ENCODE data around the gene USF2. TPM values are rescaled to one million over a fixed set of nuclear protein-coding genes. Genes with fewer than 3 reads are reported as not detected.
A peak's percentile ranks its signal among the peaks of the same experiment; 100 is the strongest.

USF2 gene
- total RNA-seq, 1 donor from 2014 or later: 137 TPM

DNA sequence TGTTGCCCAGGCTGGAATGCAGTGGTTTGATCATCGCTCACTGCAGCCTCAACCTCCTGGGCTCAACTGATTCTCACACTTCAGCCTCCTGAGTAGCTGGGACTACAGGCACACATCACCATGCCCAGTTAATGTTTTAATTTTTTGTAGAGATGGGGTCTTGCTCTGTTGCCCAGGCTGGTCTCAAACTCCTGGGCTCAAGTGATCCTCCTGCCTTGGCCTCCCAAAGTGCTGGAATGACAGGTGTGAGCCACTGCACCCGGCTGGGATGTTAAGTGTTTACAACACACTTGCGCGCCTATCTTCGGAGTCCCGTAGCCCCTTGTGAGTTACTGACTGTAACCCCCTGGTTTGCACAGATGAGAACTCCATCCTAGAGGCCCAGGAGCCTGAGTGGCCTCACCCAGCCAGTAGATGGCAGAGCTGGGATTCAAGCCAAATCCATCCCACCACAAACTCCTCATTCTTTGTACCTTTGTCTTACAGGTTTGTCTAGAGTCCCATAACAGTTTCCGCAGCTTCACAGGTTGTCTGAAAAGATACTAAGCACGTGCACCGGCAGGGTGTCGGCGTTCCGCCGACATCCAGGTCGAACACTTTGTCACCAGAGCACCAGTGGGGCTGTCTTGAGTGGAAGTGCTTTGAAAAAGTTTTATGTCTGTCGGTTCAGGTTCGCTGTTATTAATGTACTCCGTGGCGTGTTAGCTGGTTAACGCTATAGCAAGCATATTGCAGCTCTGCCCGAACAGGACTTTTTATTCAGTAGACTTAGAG lies 37.9 kb downstream of the USF2 start:
- H3K9me3 Mint-ChIP-seq: no peaks in the 10 kb centered on the region
- peak overlapping the region; percentile 85 for H3K27ac Mint-ChIP-seq
- H3K4me1 Mint-ChIP-seq: peaks cover 51% of the 10 kb centered on the region
- no peaks in the 10 kb centered on the region for H3K27me3 Mint-ChIP-seq (ENCODE audit: low read depth)
- DNase-seq (ENCODE audit: low spot score in 2 of 2, unreplicated experiment in 2 of 2): no peak
- no peaks in the 10 kb centered on the region for H3K36me3 Mint-ChIP-seq
- TF ChIP-seq, protein P1, sequence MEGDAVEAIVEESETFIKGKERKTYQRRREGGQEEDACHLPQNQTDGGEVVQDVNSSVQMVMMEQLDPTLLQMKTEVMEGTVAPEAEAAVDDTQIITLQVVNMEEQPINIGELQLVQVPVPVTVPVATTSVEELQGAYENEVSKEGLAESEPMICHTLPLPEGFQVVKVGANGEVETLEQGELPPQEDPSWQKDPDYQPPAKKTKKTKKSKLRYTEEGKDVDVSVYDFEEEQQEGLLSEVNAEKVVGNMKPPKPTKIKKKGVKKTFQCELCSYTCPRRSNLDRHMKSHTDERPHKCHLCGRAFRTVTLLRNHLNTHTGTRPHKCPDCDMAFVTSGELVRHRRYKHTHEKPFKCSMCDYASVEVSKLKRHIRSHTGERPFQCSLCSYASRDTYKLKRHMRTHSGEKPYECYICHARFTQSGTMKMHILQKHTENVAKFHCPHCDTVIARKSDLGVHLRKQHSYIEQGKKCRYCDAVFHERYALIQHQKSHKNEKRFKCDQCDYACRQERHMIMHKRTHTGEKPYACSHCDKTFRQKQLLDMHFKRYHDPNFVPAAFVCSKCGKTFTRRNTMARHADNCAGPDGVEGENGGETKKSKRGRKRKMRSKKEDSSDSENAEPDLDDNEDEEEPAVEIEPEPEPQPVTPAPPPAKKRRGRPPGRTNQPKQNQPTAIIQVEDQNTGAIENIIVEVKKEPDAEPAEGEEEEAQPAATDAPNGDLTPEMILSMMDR (IDR thresholded peaks at IDR 0.05; ENCODE audit: unreplicated experiment): no peak
- H3K4me3 Mint-ChIP-seq: no peak overlapping the region

DNA sequence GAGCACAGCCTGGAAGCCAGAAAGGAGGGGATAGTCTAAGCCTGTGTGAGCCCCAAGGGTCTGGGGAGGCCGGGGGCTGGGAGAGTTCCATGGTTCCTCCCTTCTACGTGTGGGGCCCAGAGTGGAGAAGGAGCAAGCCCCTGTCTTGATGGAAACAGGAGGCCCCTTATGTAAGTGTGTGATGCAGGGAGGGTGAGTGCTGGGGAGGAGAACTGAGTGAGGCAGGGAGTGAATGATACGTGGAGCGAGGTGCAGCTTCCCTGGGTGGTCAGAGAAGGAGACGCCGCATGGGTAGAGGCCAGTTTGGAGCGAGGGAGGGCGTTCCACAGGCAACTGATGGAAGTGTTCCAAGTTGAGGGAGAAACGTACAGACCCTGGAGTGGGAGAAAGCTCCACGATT lies 39.2 kb downstream of the USF2 start:
- no peaks in the 10 kb centered on the region for H3K36me3 Mint-ChIP-seq
- no peaks in the 10 kb centered on the region for H3K27me3 Mint-ChIP-seq (ENCODE audit: low read depth)
- DNase-seq (ENCODE audit: low spot score in 2 of 2, unreplicated experiment in 2 of 2): no peak
- peak overlapping the region; percentile 98 for H3K27ac Mint-ChIP-seq
- no peaks in the 10 kb centered on the region for H3K9me3 Mint-ChIP-seq
- TF ChIP-seq, protein P1 (IDR thresholded peaks at IDR 0.05; ENCODE audit: unreplicated experiment): no peak
- H3K4me3 Mint-ChIP-seq: peak overlapping the region; percentile 6
- H3K4me1 Mint-ChIP-seq: peaks cover 62% of the 10 kb centered on the region

DNA sequence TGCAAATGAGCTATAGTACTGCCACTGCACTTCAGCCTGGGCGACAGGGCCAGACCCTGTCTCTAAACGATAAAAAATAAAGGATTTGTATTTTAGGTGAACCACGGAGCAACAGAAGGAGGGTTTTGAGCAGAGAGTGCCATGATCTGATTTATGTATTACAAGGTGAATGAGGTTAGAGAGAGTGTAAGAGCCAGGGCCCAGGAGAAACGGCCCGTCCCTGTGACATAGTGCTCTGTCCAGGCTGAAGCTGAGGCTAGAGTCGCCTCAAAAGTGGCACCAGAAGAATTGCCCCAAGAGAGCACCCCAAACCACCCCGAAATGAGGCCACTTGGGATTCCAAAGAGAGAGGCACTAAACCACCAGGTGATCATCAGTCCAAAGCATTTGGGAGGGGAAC lies 40.1 kb downstream of the USF2 start:
- Mint-ChIP-seq H3K27me3 (ENCODE audit: low read depth) (no peaks in the 10 kb centered on the region), H3K27ac (peak overlapping the region; percentile 98), H3K9me3 (no peaks in the 10 kb centered on the region), H3K36me3 (no peaks in the 10 kb centered on the region), H3K4me1 (peaks cover 66% of the 10 kb centered on the region), H3K4me3 (peak overlapping the region; percentile 7)
- DNase-seq (ENCODE audit: low spot score in 2 of 2, unreplicated experiment in 2 of 2): no peak
- TF ChIP-seq, protein P1 (IDR thresholded peaks at IDR 0.05; ENCODE audit: unreplicated experiment): no peak

DNA sequence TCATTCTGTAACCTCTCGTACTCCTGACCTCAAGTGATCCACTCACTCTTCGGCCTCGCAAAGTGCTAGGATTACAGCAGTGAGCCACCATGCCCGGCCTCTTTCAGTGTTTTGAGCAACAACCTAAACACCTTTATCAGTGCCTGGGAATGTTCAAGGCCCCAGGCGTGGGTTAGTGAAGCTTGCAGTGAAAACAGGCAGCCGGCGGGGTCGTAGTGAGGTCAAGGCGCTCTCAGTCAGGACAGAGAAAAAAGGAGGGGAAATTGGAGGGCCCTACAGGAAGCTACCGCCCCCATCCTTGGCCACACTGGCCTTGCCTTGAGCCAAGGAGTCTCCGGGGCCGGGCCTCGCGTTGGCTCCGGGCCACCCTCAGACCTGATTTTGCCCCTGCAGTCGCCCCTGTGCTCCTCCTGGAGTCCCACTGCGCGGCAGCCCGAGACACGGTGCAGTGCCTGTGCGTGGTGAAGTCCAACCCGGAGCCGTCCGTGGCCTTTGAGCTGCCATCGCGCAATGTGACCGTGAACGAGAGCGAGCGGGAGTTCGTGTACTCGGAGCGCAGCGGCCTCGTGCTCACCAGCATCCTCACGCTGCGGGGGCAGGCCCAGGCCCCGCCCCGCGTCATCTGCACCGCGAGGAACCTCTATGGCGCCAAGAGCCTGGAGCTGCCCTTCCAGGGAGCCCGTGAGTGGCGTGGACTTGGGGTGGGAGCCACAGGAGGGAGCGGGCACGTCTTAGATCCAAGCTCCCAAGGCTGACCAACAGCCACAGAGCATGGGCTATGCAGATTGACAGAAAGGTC lies 40.9 kb downstream of the USF2 start:
- Mint-ChIP-seq H3K4me3 (peak overlapping the region; percentile 63), H3K4me1 (peaks cover 69% of the 10 kb centered on the region), H3K27ac (peak overlapping the region; percentile 98), H3K36me3 (no peaks in the 10 kb centered on the region), H3K9me3 (no peaks in the 10 kb centered on the region), H3K27me3 (ENCODE audit: low read depth) (no peaks in the 10 kb centered on the region)
- TF ChIP-seq, protein P1 (IDR thresholded peaks at IDR 0.05; ENCODE audit: unreplicated experiment): no peak
- peak; percentile 49 to 71 for DNase-seq (ENCODE audit: low spot score in 2 of 2, unreplicated experiment in 2 of 2)

DNA sequence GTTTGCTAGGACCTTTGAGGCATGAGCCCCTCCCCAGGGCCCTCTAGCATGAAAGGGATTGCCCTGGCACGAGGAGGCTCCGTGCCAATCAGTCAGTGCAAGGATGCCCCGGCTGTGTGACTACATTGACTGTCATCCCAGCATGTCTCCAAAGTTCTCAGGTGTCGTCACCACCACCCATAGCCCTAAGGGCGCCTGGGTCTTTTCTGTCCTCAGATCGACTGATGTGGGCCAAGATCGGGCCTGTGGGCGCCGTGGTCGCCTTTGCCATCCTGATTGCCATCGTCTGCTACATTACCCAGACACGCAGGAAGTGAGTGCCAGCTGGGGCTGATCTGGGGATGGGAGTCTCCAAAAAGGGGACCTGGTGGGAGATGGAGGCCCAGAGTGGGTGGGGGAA lies 41.6 kb downstream of the USF2 start:
- Mint-ChIP-seq H3K27ac (peak overlapping the region; percentile 98), H3K27me3 (ENCODE audit: low read depth) (no peaks in the 10 kb centered on the region), H3K4me1 (peaks cover 70% of the 10 kb centered on the region), H3K9me3 (no peaks in the 10 kb centered on the region), H3K36me3 (no peaks in the 10 kb centered on the region), H3K4me3 (peak overlapping the region; percentile 63)
- TF ChIP-seq, protein P1 (IDR thresholded peaks at IDR 0.05; ENCODE audit: unreplicated experiment): no peak
- DNase-seq (ENCODE audit: low spot score in 2 of 2, unreplicated experiment in 2 of 2): no peak

All from mesothelial cell of epicardium (in vitro differentiated cells).